Osteoblast (primary cell): ENCODE results near the gene SEMA3C. TPM values are rescaled to one million over a fixed set of nuclear protein-coding genes. Genes with fewer than 3 reads are reported as not detected.

ENCODE experiments used
- DNase-seq: peaks from one replicate; pipeline ENCODE4 v3.0.0; 2011; ENCODE audit warnings: low spot score, mixed read lengths; ENCODE audit not compliant: insufficient read length; ENCODE audit errors: missing footprints
- H2AFZ ChIP-seq: 2 replicates; pipeline ENCODE4 v1.6.0; 2011; ENCODE audit warnings: mild to moderate bottlenecking, low read length
- H3K27ac ChIP-seq: 2 replicates; pipeline ENCODE4 v1.5.1; 2011; ENCODE audit warnings: mild to moderate bottlenecking, low read depth, low read length, moderate library complexity
- H3K27me3 ChIP-seq: 2 replicates; pipeline ENCODE4 v1.6.0; 2012; ENCODE audit warnings: mild to moderate bottlenecking, control low read depth, inconsistent platforms, low read length, moderate library complexity; ENCODE audit not compliant: insufficient read depth
- H3K36me3 ChIP-seq: 2 replicates; pipeline ENCODE4 v1.5.1; 2011; ENCODE audit warnings: mild to moderate bottlenecking, low read length, control low read depth, moderate library complexity; ENCODE audit not compliant: insufficient read depth
- H3K4me1 ChIP-seq: 2 replicates; pipeline ENCODE4 v1.5.1; 2011; ENCODE audit warnings: mild to moderate bottlenecking, low read length, control low read depth, moderate library complexity; ENCODE audit not compliant: insufficient read depth
- H3K4me2 ChIP-seq: 2 replicates; pipeline ENCODE4 v1.6.0; 2011; ENCODE audit warnings: mild to moderate bottlenecking, low read length; ENCODE audit not compliant: insufficient read depth
- H3K4me3 ChIP-seq: fragments of 200-600 bp; sonication (generic); 3 replicates; pipeline ENCODE4 v1.5.1; 2012; ENCODE audit warnings: mild to moderate bottlenecking, low read length, inconsistent platforms; ENCODE audit not compliant: insufficient read depth
- H3K79me2 ChIP-seq: 2 replicates; pipeline ENCODE4 v1.6.0; 2012; ENCODE audit warnings: mild to moderate bottlenecking, low read length, control low read depth, inconsistent platforms; ENCODE audit not compliant: insufficient read depth
- H3K9me3 ChIP-seq: 2 replicates; pipeline ENCODE4 v1.5.1; 2011; ENCODE audit warnings: low read depth, low read length, control low read depth
- H4K20me1 ChIP-seq: 2 replicates; pipeline ENCODE4 v1.6.0; 2012; ENCODE audit warnings: mild to moderate bottlenecking, low read length, control low read depth; ENCODE audit not compliant: insufficient read depth
- CTCF ChIP-seq: IDR thresholded peaks from 2 replicates; pipeline ENCODE4 v1.5.1; 2011; ENCODE audit warnings: mild to moderate bottlenecking, low read depth, low read length, moderate library complexity; ENCODE audit errors: extremely low read depth
- total RNA-seq: library from RNA; depleted of rRNA; stranded (reverse); fragments of >200 nt; gene quantifications from 2 replicates; pipeline ENCODE4 v1.2.3, GENCODE V29; 2012

The SEMA3C gene
- total RNA-seq, 1 donor = 388 TPM

DNA sequence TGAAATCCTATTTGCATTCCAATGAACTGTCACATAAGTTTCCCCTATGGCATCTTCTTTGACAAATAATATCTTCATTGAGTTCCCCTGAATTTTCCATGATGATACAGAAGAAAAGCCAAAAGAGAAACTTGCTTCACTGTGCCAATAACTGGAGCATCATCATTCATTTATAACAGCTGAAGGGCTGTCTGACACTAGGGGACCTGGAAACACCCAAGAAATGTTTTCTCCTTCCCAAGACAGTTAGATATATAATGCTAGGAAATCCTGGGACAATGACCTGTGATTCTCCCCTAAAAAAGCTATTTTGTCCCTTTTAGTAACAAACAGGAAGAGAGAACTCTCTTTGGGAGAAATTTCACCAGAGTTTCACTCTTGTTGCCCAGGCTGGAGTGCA is 133.6 kb downstream of the SEMA3C start:
- Histone ChIP-seq H4K20me1 (no peaks in the 10 kb centered on the region), H3K4me2 (no peak overlapping the region), H2AFZ (no peak overlapping the region), H3K79me2 (no peaks in the 10 kb centered on the region), H3K27me3 (no peaks in the 10 kb centered on the region), H3K4me3 (no peak overlapping the region), H3K36me3 (peaks cover 10% of the 10 kb centered on the region), H3K27ac (peak overlapping the region; percentile 5), H3K9me3 (no peaks in the 10 kb centered on the region), H3K4me1 (peaks cover 53% of the 10 kb centered on the region)
- TF ChIP-seq CTCF = no peak
- DNase-seq = peak; percentile 29

GRCh38 chr7:80783678-80784327 is 135.0 kb downstream of the SEMA3C start:
- peak overlapping the region; percentile 54 for H3K4me2 ChIP-seq
- peaks cover 53% of the 10 kb centered on the region for H3K4me1 ChIP-seq
- H3K9me3 ChIP-seq = no peaks in the 10 kb centered on the region
- peaks cover 12% of the 10 kb centered on the region for H3K36me3 ChIP-seq
- peak overlapping the region; percentile 52 for H3K27ac ChIP-seq
- no peaks in the 10 kb centered on the region for H3K27me3 ChIP-seq
- H3K79me2 ChIP-seq = no peaks in the 10 kb centered on the region
- H4K20me1 ChIP-seq = no peaks in the 10 kb centered on the region
- TF ChIP-seq CTCF = no peak
- DNase-seq = peak; percentile 70
- no peak overlapping the region for H3K4me3 ChIP-seq
- H2AFZ ChIP-seq = no peak overlapping the region

GRCh38 chr7:80783186-80783677 is 135.6 kb downstream of the SEMA3C start:
- Histone ChIP-seq H3K4me1 (peaks cover 53% of the 10 kb centered on the region), H3K27ac (peak overlapping the region; percentile 52), H3K36me3 (peaks cover 13% of the 10 kb centered on the region), H4K20me1 (no peaks in the 10 kb centered on the region), H3K4me3 (no peak overlapping the region), H3K9me3 (no peaks in the 10 kb centered on the region), H2AFZ (no peak overlapping the region), H3K79me2 (no peaks in the 10 kb centered on the region), H3K27me3 (no peaks in the 10 kb centered on the region), H3K4me2 (peak overlapping the region; percentile 54)
- TF ChIP-seq CTCF = no peak
- DNase-seq = peak; percentile 39

GRCh38 chr7:80781561-80781979 is 137.3 kb downstream of the SEMA3C start:
- Histone ChIP-seq H2AFZ (no peak overlapping the region), H3K4me2 (no peak overlapping the region), H3K27ac (peak overlapping the region; percentile 31), H3K36me3 (peaks cover 10% of the 10 kb centered on the region), H3K9me3 (no peaks in the 10 kb centered on the region), H3K4me1 (peaks cover 50% of the 10 kb centered on the region), H4K20me1 (no peaks in the 10 kb centered on the region), H3K27me3 (no peaks in the 10 kb centered on the region), H3K79me2 (no peaks in the 10 kb centered on the region), H3K4me3 (no peak overlapping the region)
- no peak for DNase-seq
- TF ChIP-seq CTCF = no peak
